ENCODE data around the gene BTN1A1. TPM values are rescaled to one million over a fixed set of nuclear protein-coding genes. Genes with fewer than 3 reads are reported as not detected.

BTN1A1 gene
- polyA plus RNA-seq, 3 donors: not detected

GRCh38 chr6:26483727-26484126, 16.4 kb upstream of the BTN1A1 start:
- peak overlapping the region in 1 of 7 donors; percentile 31 for H3K27ac Mint-ChIP-seq
- Histone ChIP-seq H3K36me3 (replicated peaks in 1 of 2; ENCODE audit: control insufficient read depth in 1 of 2, insufficient read depth in 2 of 2, low read length in 2 of 2) (no peaks in the 10 kb centered on the region), H3K79me2 (ENCODE audit: insufficient read depth, low read length) (no peaks in the 10 kb centered on the region), H3K27ac (ENCODE audit: low read depth in 1 of 2, low read length in 2 of 2) (no peak overlapping the region), H3K4me2 (replicated peaks; ENCODE audit: extremely low read depth, low read length, poor library complexity, severe bottlenecking) (no peak overlapping the region), H2AFZ (ENCODE audit: insufficient read depth, low read depth, low read length, poor library complexity, severe bottlenecking) (no peak overlapping the region), H3K9me3 (replicated peaks in 1 of 2; ENCODE audit: control insufficient read depth in 1 of 2, insufficient read depth in 1 of 2, low read length in 2 of 2) (no peaks in the 10 kb centered on the region), H3K9ac (ENCODE audit: insufficient read depth, low read length, poor library complexity, severe bottlenecking) (no peak overlapping the region), H3K27me3 (ENCODE audit: control insufficient read depth in 2 of 2, insufficient read depth in 2 of 2, low read length in 2 of 2) (no peaks in the 10 kb centered on the region), H4K20me1 (ENCODE audit: insufficient read depth, low read length) (no peaks in the 10 kb centered on the region), H3K4me3 (replicated peaks in 1 of 3; ENCODE audit: low read depth in 2 of 3, low read length in 3 of 3) (no peak overlapping the region), H3K4me1 (ENCODE audit: control insufficient read depth in 1 of 2, insufficient read depth in 2 of 2, low read length in 2 of 2) (peaks cover 25 to 35% of the 10 kb centered on the region in 2 donors)
- H3K27me3 Mint-ChIP-seq (ENCODE audit: low read depth in 3 of 3): peaks cover 0 to 4% (median 0%) of the 10 kb centered on the region in 3 donors
- TF ChIP-seq, protein P1, sequence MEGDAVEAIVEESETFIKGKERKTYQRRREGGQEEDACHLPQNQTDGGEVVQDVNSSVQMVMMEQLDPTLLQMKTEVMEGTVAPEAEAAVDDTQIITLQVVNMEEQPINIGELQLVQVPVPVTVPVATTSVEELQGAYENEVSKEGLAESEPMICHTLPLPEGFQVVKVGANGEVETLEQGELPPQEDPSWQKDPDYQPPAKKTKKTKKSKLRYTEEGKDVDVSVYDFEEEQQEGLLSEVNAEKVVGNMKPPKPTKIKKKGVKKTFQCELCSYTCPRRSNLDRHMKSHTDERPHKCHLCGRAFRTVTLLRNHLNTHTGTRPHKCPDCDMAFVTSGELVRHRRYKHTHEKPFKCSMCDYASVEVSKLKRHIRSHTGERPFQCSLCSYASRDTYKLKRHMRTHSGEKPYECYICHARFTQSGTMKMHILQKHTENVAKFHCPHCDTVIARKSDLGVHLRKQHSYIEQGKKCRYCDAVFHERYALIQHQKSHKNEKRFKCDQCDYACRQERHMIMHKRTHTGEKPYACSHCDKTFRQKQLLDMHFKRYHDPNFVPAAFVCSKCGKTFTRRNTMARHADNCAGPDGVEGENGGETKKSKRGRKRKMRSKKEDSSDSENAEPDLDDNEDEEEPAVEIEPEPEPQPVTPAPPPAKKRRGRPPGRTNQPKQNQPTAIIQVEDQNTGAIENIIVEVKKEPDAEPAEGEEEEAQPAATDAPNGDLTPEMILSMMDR (IDR thresholded peaks at IDR 0.05): no peak
- WGBS (ENCODE audit: insufficient coverage): 100% methylated on average over 1 of the region's 3 CpGs
- intact Hi-C loops (cut with micrococcal nuclease): no loop called here
- H3K36me3 Mint-ChIP-seq: no peaks in the 10 kb centered on the region
- peaks cover 0 to 8% (median 2%) of the 10 kb centered on the region in 7 donors for H3K9me3 Mint-ChIP-seq
- H3K4me3 Mint-ChIP-seq: no peak overlapping the region
- no peak for DNase-seq
- peaks cover 34% of the 10 kb centered on the region for H3K4me1 Mint-ChIP-seq

DNA sequence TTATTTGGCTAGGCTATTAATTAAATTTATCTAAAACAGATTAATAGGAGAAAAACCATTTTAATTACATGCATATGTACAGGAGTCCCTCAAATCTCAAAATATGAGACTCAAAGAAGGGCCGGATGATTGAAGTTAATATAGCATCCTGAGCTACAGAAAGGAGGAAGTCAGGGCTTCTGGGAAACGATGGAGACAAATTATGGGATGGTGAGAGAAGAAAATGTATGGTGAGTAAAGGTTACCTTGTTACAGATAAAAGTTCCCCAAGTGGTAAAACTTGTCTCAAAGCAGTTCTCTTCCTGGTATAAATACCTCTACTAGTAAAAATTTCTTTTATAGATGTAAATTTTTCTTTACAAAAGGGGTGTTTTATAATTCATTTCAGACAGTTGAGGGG, 15.9 kb upstream of the BTN1A1 start:
- Histone ChIP-seq H3K36me3 (replicated peaks in 1 of 2; ENCODE audit: control insufficient read depth in 1 of 2, insufficient read depth in 2 of 2, low read length in 2 of 2) (no peaks in the 10 kb centered on the region), H3K27me3 (ENCODE audit: control insufficient read depth in 2 of 2, insufficient read depth in 2 of 2, low read length in 2 of 2) (no peaks in the 10 kb centered on the region), H2AFZ (ENCODE audit: insufficient read depth, low read depth, low read length, poor library complexity, severe bottlenecking) (no peak overlapping the region), H3K9me3 (replicated peaks in 1 of 2; ENCODE audit: control insufficient read depth in 1 of 2, insufficient read depth in 1 of 2, low read length in 2 of 2) (no peaks in the 10 kb centered on the region), H3K4me3 (replicated peaks in 1 of 3; ENCODE audit: low read depth in 2 of 3, low read length in 3 of 3) (no peak overlapping the region), H3K9ac (ENCODE audit: insufficient read depth, low read length, poor library complexity, severe bottlenecking) (no peak overlapping the region), H3K27ac (ENCODE audit: low read depth in 1 of 2, low read length in 2 of 2) (no peak overlapping the region), H3K4me1 (ENCODE audit: control insufficient read depth in 1 of 2, insufficient read depth in 2 of 2, low read length in 2 of 2) (peaks cover 21 to 30% of the 10 kb centered on the region in 2 donors), H4K20me1 (ENCODE audit: insufficient read depth, low read length) (no peaks in the 10 kb centered on the region), H3K79me2 (ENCODE audit: insufficient read depth, low read length) (no peaks in the 10 kb centered on the region), H3K4me2 (replicated peaks; ENCODE audit: extremely low read depth, low read length, poor library complexity, severe bottlenecking) (no peak overlapping the region)
- Mint-ChIP-seq H3K9me3 (peaks cover 0 to 8% (median 2%) of the 10 kb centered on the region in 7 donors), H3K27me3 (ENCODE audit: low read depth in 3 of 3) (peaks cover 0 to 4% (median 0%) of the 10 kb centered on the region in 3 donors), H3K36me3 (no peaks in the 10 kb centered on the region), H3K27ac (no peak overlapping the region), H3K4me3 (no peak overlapping the region), H3K4me1 (peaks cover 30% of the 10 kb centered on the region)
- intact Hi-C loops (cut with micrococcal nuclease): no loop called here
- TF ChIP-seq, protein P1 (IDR thresholded peaks at IDR 0.05): no peak
- no CpG with 5 or more reads among the region's 2 CpGs for WGBS (ENCODE audit: insufficient coverage)
- DNase-seq: no peak

Data from CD14-positive monocyte (primary cell).